HepG2 (cell line): ENCODE results near the gene COX6A2. TPM values are rescaled to one million over a fixed set of nuclear protein-coding genes. Genes with fewer than 3 reads are reported as not detected.
A peak's percentile ranks its signal among the peaks of the same experiment; 100 is the strongest.

ENCODE experiments used
- AGO2 ChIP-seq: fragments of 200-400 bp; formaldehyde crosslinking; optimal IDR thresholded peaks from 2 replicates; pipeline ENCODE3; 2017; ENCODE audit warnings: mild to moderate bottlenecking, low read depth, low read length, moderate library complexity
- ATF1 ChIP-seq: IDR thresholded peaks from 2 replicates; pipeline ENCODE4 v1.6.1; 2016; ENCODE audit warnings: mild to moderate bottlenecking, control low read depth
- BRCA1 ChIP-seq: sonication (generic); formaldehyde crosslinking; IDR thresholded peaks from 2 replicates; pipeline ENCODE4 v1.4.0; 2020; ENCODE audit warnings: missing genetic modification reagents
- CHD4 ChIP-seq: fragments of 200-600 bp; sonication (generic); IDR thresholded peaks from 2 replicates; pipeline ENCODE4 v1.7.0; 2017; ENCODE audit warnings: mild to moderate bottlenecking, low read length, borderline replicate concordance
- CTCF ChIP-seq: sonication (generic); formaldehyde crosslinking; IDR thresholded peaks from 2 replicates; pipeline ENCODE4 v1.5.0; 2020; ENCODE audit warnings: mild to moderate bottlenecking, missing genetic modification reagents, moderate library complexity
- DZIP1 ChIP-seq: sonication (generic); formaldehyde crosslinking; IDR thresholded peaks from 2 replicates; pipeline ENCODE4 v1.5.0; 2020; ENCODE audit warnings: mild to moderate bottlenecking, missing genetic modification reagents
- ETV6 ChIP-seq: sonication (generic); formaldehyde crosslinking; conservative IDR thresholded peaks from 2 replicates; pipeline ENCODE4 v1.4.0; 2020; ENCODE audit warnings: missing genetic modification reagents
- GFI1 ChIP-seq: sonication (generic); formaldehyde crosslinking; IDR thresholded peaks from 2 replicates; pipeline ENCODE4 v1.5.0; 2020; ENCODE audit warnings: missing genetic modification reagents, mild to moderate bottlenecking, borderline replicate concordance
- MED8 ChIP-seq: sonication (generic); formaldehyde crosslinking; IDR thresholded peaks from 2 replicates; pipeline ENCODE4 v1.8.1; 2023; ENCODE audit warnings: mild to moderate bottlenecking, missing genetic modification reagents; ENCODE audit not compliant: insufficient replicate concordance
- NPAS2 ChIP-seq: sonication (generic); formaldehyde crosslinking; IDR thresholded peaks from 2 replicates; pipeline ENCODE4 v1.8.0; 2022; ENCODE audit warnings: mild to moderate bottlenecking, missing genetic modification reagents, borderline replicate concordance
- REST ChIP-seq, 2 experiments: IDR thresholded peaks; 2 replicates each; pipeline ENCODE4 v1.6.1; 2011 to 2012; ENCODE audit warnings: low read length in 2 of 2, borderline replicate concordance in 1 of 2, low read depth in 1 of 2, mild to moderate bottlenecking in 1 of 2, moderate library complexity in 1 of 2
- RFX3 ChIP-seq: IDR thresholded peaks from 2 replicates; pipeline ENCODE4 v1.6.1; 2016; ENCODE audit warnings: missing biosample characterization, missing genetic modification reagents
- RNF219 ChIP-seq: sonication (generic); formaldehyde crosslinking; IDR thresholded peaks from 2 replicates; pipeline ENCODE4 v1.5.0; 2020; ENCODE audit warnings: mild to moderate bottlenecking, missing genetic modification reagents
- TCF12 ChIP-seq, 2 experiments: fragments of 450-650 bp in 1 of 2; sonication (generic) in 1 of 2; formaldehyde crosslinking in 1 of 2; IDR thresholded peaks; 2 replicates each; pipeline versions ENCODE4 v1.6.1 to v1.8.0; 2017 to 2022; ENCODE audit warnings: antibody characterized with exemption in 1 of 2, mild to moderate bottlenecking in 1 of 2, missing genetic modification reagents in 1 of 2, moderate library complexity in 1 of 2
- ZC3H4 ChIP-seq: sonication (generic); formaldehyde crosslinking; IDR thresholded peaks from 2 replicates; pipeline ENCODE4 v1.4.0; 2020; ENCODE audit warnings: missing genetic modification reagents, borderline replicate concordance
- ZFAT ChIP-seq: sonication (generic); formaldehyde crosslinking; conservative IDR thresholded peaks from 2 replicates; pipeline ENCODE4 v1.8.1; 2023; ENCODE audit warnings: missing genetic modification reagents, inconsistent platforms
- polyA plus RNA-seq, 8 experiments: library from polyadenylated mRNA; depleted of rRNA in 3 of 8; stranded (reverse) in 7 of 8; unstranded in 1 of 8; fragments of >200 nt; fragmentation: Illumina TruSeq in 4 of 8; extraction: Trizol in 4 of 8; gene quantifications; 2 replicates each; pipeline versions ENCODE4 v1.2.1 to v1.2.3, GENCODE V29; 2011 to 2016; ENCODE audit warnings: low read depth in 4 of 8, missing spikeins in 1 of 8, mixed read lengths in 1 of 8; ENCODE audit not compliant: insufficient read depth in 1 of 8
- total RNA-seq, 5 experiments: library from RNA; depleted of rRNA; stranded (reverse); fragments of >200 nt; fragmentation: Illumina TruSeq; extraction: Trizol; gene quantifications; 2 replicates each; pipeline ENCODE4 v1.2.3, GENCODE V29; 2016; ENCODE audit warnings: low read depth in 1 of 5

Gene COX6A2
- total and polyA plus RNA-seq, 2 of the 13 experiments (the other 11 are each of a cell fraction or from before 2014, with no cell fraction given): not detected

GRCh38 chr16:31477220-31478216 is 49.4 kb upstream of the COX6A2 start (continued):
- TF ChIP-seq CHD4 (0 out of 2 replicates have a peak, but pooled peaks have one; percentile 48), RNF219 (CRISPR knock-in tag) (peak; percentile 83; the same call in 1 of the 2 replicates), BRCA1 (peak; percentile 27; the same call in 1 of the 2 replicates), TCF12 (IDR thresholded peaks at IDR 0.05) (no peak), TCF12 (CRISPR knock-in tag; IDR thresholded peaks at IDR 0.05) (peak; percentile 20), ATF1 (CRISPR knock-in tag) (no peak), CTCF (peak; percentile 86), AGO2 (peak; percentile 42), GFI1 (CRISPR knock-in tag) (peak; percentile 61; the same call in 1 of the 2 replicates), NPAS2 (no peak), ZC3H4 (CRISPR knock-in tag) (peak; percentile 61; the same call in 1 of the 2 replicates), ETV6 (CRISPR knock-in tag) (no peak), REST (IDR thresholded peaks at IDR 0.05; ENCODE audit: borderline replicate concordance in 1 of 2, low read depth in 1 of 2, low read length in 2 of 2) (no peak; a peak in 1 of 4 replicates), RFX3 (CRISPR knock-in tag) (no peak; the same call in 1 of the 2 replicates), DZIP1 (no peak; the same call in 1 of the 2 replicates), MED8 (CRISPR knock-in tag) (peak; percentile 3), ZFAT (CRISPR knock-in tag) (no peak)
